ENCODE results near the gene UGT2B28. TPM values are rescaled to one million over a fixed set of nuclear protein-coding genes. Genes with fewer than 3 reads are reported as not detected.
"Not testable (repeated sequence)": the region's sequence is repeated elsewhere in the genome, so short reads cannot be mapped to it uniquely, and the experiment has no call there.

UGT2B28 gene
- total RNA-seq, 4 donors from 2014 or later: not detected

DNA sequence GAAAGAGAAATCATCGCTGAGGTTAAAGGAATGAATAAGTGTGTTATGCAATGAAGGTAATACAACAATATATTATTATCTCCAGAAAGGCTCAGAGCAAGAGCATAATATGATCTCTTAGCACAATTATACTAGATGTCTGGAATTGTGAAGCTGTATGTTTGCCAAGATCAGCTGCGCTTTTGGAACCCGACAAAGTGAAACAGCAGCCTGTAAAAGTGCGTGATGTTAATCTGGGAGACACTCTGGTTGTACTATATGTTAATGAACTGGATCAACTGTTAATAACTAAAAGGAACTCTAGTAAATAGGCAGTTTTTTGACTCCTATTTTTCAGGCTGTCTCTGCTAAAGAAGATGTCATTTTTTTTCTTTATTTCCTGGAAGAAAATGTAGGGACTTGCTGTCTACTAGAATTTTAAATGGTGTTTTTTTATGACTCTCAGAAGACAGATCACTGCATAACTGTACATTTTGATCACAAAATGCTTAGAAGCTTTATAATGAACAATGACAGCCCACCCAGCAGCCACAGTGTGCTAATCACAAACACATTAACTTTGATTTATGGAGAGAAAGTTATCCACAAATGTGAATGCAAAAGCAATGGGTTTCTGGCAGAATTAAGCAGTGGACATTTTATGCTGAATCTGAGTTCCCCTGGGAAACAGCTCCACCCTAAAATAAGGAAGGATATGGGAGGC is 50.2 kb downstream of the UGT2B28 start:
- H3K9me3 ChIP-seq: no peaks in the 10 kb centered on the region
- 29 to 50% methylated on average over 4 of the region's 4 CpGs for WGBS, 2 donors
- TF ChIP-seq, protein P1, sequence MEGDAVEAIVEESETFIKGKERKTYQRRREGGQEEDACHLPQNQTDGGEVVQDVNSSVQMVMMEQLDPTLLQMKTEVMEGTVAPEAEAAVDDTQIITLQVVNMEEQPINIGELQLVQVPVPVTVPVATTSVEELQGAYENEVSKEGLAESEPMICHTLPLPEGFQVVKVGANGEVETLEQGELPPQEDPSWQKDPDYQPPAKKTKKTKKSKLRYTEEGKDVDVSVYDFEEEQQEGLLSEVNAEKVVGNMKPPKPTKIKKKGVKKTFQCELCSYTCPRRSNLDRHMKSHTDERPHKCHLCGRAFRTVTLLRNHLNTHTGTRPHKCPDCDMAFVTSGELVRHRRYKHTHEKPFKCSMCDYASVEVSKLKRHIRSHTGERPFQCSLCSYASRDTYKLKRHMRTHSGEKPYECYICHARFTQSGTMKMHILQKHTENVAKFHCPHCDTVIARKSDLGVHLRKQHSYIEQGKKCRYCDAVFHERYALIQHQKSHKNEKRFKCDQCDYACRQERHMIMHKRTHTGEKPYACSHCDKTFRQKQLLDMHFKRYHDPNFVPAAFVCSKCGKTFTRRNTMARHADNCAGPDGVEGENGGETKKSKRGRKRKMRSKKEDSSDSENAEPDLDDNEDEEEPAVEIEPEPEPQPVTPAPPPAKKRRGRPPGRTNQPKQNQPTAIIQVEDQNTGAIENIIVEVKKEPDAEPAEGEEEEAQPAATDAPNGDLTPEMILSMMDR (IDR thresholded peaks at IDR 0.05): no peak
- TF ChIP-seq POLR2A (IDR thresholded peaks at IDR 0.05): no peak
- no peak for DNase-seq
- no peak overlapping the region for H3K4me3 ChIP-seq
- H3K27ac ChIP-seq: no peak overlapping the region
- no peaks in the 10 kb centered on the region for H3K4me1 ChIP-seq
- H3K36me3 ChIP-seq: no peaks in the 10 kb centered on the region
- intact Hi-C loops (cut with DNase I): no loop called here
- no peaks in the 10 kb centered on the region for H3K27me3 ChIP-seq

- H3K9me3 ChIP-seq; DNase-seq; H3K4me3 ChIP-seq; intact Hi-C loops (cut with DNase I); H3K36me3 ChIP-seq; H3K27ac ChIP-seq; H3K4me1 ChIP-seq; H3K27me3 ChIP-seq: not testable (repeated sequence)
- 86 to 94% methylated on average over 2 of the region's 2 CpGs for WGBS, 2 donors
Observed at GRCh38 chr4:69331304-69331703, 51.0 kb downstream of the UGT2B28 start.

DNA sequence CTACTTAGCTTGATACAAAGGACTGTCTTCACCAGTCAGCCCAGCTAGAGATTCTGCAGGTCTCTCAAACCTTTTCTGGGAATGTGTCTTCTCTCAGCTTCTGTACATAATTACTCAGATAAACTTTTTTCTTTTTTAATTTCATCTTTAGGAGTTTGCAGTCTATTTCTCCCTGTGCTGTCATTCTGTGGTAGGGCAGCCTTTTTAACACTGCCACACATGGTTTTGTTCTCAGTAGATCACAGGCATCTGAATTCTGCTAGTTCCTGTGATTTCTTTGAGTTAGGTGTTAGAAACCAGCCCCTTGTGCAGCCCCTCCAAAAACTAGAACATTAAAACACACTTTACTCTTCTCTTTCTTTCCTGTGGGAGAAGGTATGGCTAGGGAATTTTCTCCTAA is 55.2 kb downstream of the UGT2B28 start:
- H3K27me3 ChIP-seq; H3K36me3 ChIP-seq; DNase-seq; H3K4me1 ChIP-seq; H3K4me3 ChIP-seq; intact Hi-C loops (cut with DNase I); H3K27ac ChIP-seq; H3K9me3 ChIP-seq: not testable (repeated sequence)

GRCh38 chr4:69343114-69343513 is 62.8 kb downstream of the UGT2B28 start:
- intact Hi-C loops (cut with DNase I); H3K9me3 ChIP-seq; H3K27me3 ChIP-seq; H3K36me3 ChIP-seq; H3K4me3 ChIP-seq; DNase-seq: not testable (repeated sequence)
- Histone ChIP-seq H3K4me1 (peaks cover 0 to 11% (median 0%) of the 10 kb centered on the region in 3 donors), H3K27ac (peak overlapping the region in 2 of 4 donors; percentile 11 to 49)
- 48 to 57% methylated on average over 2 of the region's 2 CpGs for WGBS, 2 donors

DNA sequence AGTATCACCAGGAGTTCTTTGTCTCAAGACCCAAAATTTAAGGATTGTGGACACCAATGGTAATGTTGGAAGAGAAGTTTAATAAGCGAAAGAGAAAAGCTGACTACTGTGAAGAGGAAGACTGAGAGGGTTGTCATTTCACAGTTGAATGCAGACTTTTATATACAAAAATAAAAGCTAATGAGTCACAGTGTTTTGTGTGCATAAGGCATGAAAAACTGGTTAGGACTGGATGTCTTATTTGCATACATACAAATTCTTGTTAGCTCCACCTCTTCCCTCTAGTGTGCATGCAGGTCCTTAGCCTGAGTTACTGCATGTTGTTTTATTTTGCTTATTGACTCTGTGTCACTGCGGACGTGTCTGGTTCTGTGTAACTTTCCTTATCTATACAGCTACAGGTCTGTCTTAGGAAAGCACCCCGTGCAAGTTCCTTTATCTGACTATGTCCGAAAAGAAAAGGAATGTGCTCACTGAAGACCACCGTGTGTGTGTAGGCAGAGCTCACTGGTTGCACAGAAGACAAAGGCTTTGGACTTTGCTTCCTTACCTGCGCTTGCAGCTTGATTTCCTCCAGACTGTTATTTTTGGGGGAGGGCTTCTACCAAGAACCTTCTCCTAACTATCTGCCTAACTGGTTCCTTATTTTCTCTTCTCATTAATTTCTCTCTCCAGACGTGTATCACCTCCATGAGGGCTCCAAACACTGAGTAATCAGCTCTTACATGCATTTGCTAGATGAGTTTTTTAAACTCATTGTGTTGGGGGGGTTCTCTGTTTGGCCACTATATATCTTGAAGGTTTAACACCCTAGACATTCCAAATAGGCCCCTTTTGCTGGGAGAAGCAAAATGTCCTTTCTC is 63.5 kb downstream of the UGT2B28 start:
- H3K4me3 ChIP-seq; H3K27me3 ChIP-seq; H3K9me3 ChIP-seq; H3K36me3 ChIP-seq; DNase-seq; intact Hi-C loops (cut with DNase I): not testable (repeated sequence)
- WGBS, 2 donors: 33 to 40% methylated on average over 8 of the region's 8 CpGs
- peak overlapping the region in 2 of 4 donors; percentile 11 to 49 for H3K27ac ChIP-seq
- peaks cover 0 to 11% (median 0%) of the 10 kb centered on the region in 3 donors for H3K4me1 ChIP-seq

Other genes with a start within 250 kb of the UGT2B28 start
- not detected for gene UGT2B7, start 184.0 kb upstream of the UGT2B28 start, total RNA-seq
- not detected for gene UGT2B11, start 65.7 kb upstream of the UGT2B28 start, total RNA-seq
- gene UGT2B4, start 215.4 kb downstream of the UGT2B28 start, total RNA-seq: not detected